Urothelium cell line (cell line): ENCODE data around the gene KCNJ5.

Experiments used
- DNase-seq: peaks from one replicate; pipeline ENCODE4 v3.0.0; 2011; ENCODE audit warnings: low spot score, mixed read lengths
- FAIRE-seq: peaks from 2 replicates; lab custom pipeline; 2011; peaks lifted over from hg19 to GRCh38; lab: Jason Lieb, UNC

Gene KCNJ5

GRCh38 chr11:128893578-128894285 is 2.6 kb downstream of the KCNJ5 start:
- FAIRE-seq (no peak), DNase-seq (no peak)

- no peak for FAIRE-seq
- DNase-seq, result no peak
Measured at GRCh38 chr11:128894286-128894681, 3.1 kb downstream of the KCNJ5 start.

GRCh38 chr11:128894685-128895084 is 3.5 kb downstream of the KCNJ5 start:
- DNase-seq, result no peak
- no peak for FAIRE-seq

- no peak for FAIRE-seq
- DNase-seq, result no peak
Measured at GRCh38 chr11:128895526-128895925, 4.4 kb downstream of the KCNJ5 start.

- no peak for DNase-seq
- no peak for FAIRE-seq
Measured at GRCh38 chr11:128896356-128896755, 5.2 kb downstream of the KCNJ5 start.

GRCh38 chr11:128897826-128898225 is 6.7 kb downstream of the KCNJ5 start:
- no peak for FAIRE-seq
- no peak for DNase-seq

- DNase-seq, result no peak
- FAIRE-seq, result no peak
Measured at GRCh38 chr11:128898580-128899344, 7.6 kb downstream of the KCNJ5 start.

GRCh38 chr11:128900468-128900867 is 9.3 kb downstream of the KCNJ5 start:
- no peak for FAIRE-seq
- DNase-seq, result no peak

GRCh38 chr11:128901653-128902514 is 10.7 kb downstream of the KCNJ5 start:
- DNase-seq, result no peak
- no peak for FAIRE-seq

GRCh38 chr11:128902515-128903066 is 11.4 kb downstream of the KCNJ5 start:
- FAIRE-seq, result no peak
- no peak for DNase-seq

- FAIRE-seq (no peak), DNase-seq (peak; percentile 65)
Measured at GRCh38 chr11:128903248-128904061, 12.3 kb downstream of the KCNJ5 start.

GRCh38 chr11:128904303-128904655 is 13.1 kb downstream of the KCNJ5 start:
- DNase-seq (no peak), FAIRE-seq (no peak)

GRCh38 chr11:128904656-128905344 is 13.6 kb downstream of the KCNJ5 start:
- DNase-seq (peak; percentile 79), FAIRE-seq (no peak)

GRCh38 chr11:128905345-128906184 is 14.4 kb downstream of the KCNJ5 start:
- FAIRE-seq (no peak), DNase-seq (peak; percentile 73)

GRCh38 chr11:128906185-128907050 is 15.3 kb downstream of the KCNJ5 start:
- DNase-seq, result no peak
- no peak for FAIRE-seq

- no peak for FAIRE-seq
- DNase-seq, result no peak
Measured at GRCh38 chr11:128907585-128907984, 16.4 kb downstream of the KCNJ5 start.

- FAIRE-seq (no peak), DNase-seq (peak; percentile 78)
Measured at GRCh38 chr11:128908391-128909246, 17.5 kb downstream of the KCNJ5 start.
